ENCODE results near the gene UCP1. TPM values are rescaled to one million over a fixed set of nuclear protein-coding genes. Genes with fewer than 3 reads are reported as not detected.

The UCP1 gene
- total and polyA plus RNA-seq, 4 donors: not detected

GRCh38 chr4:140557831-140558435 lies 10.8 kb downstream of the UCP1 start:
- Histone ChIP-seq H3K4me3 (ENCODE audit: low read depth in 1 of 3, low read length in 3 of 3) (no peak overlapping the region), H3K27me3 (ENCODE audit: control insufficient read depth in 4 of 4, insufficient read depth in 4 of 4, low read length in 3 of 4) (no peaks in the 10 kb centered on the region), H3K4me1 (ENCODE audit: control insufficient read depth in 4 of 4, insufficient read depth in 4 of 4, low read length in 3 of 4) (no peaks in the 10 kb centered on the region), H3K9me3 (ENCODE audit: control insufficient read depth in 4 of 4, low read length in 3 of 4) (no peaks in the 10 kb centered on the region), H3K27ac (ENCODE audit: low read depth in 1 of 2, low read length in 2 of 2) (no peak overlapping the region), H3K36me3 (ENCODE audit: control insufficient read depth in 4 of 4, insufficient read depth in 3 of 4, low read depth in 1 of 4, low read length in 3 of 4) (no peaks in the 10 kb centered on the region), H3K9ac (ENCODE audit: low read depth in 1 of 2, low read length in 2 of 2) (no peak overlapping the region)
- WGBS: 94% methylated on average over 4 of the region's 4 CpGs
- TF ChIP-seq REST (IDR thresholded peaks at IDR 0.05) (no peak), ZBTB33 (IDR thresholded peaks at IDR 0.05) (no peak), ATF3 (IDR thresholded peaks at IDR 0.05) (no peak), CTCF (IDR thresholded peaks at IDR 0.05; ENCODE audit: low read depth, low read length, missing input control) (no peak), FOXA2 (IDR thresholded peaks at IDR 0.05) (no peak), FOXA1 (IDR thresholded peaks at IDR 0.05) (no peak), SP1 (IDR thresholded peaks at IDR 0.05) (no peak), NR2F2 (IDR thresholded peaks at IDR 0.05) (no peak), GABPA (IDR thresholded peaks at IDR 0.05 in 1 of 2, conservative IDR thresholded peaks at IDR 0.05 in 1 of 2) (no peak), HNF4G (IDR thresholded peaks at IDR 0.05) (no peak), HNF4A (conservative IDR thresholded peaks at IDR 0.05) (no peak), YY1 (IDR thresholded peaks at IDR 0.05) (no peak), RAD21 (IDR thresholded peaks at IDR 0.05) (no peak), EGR1 (IDR thresholded peaks at IDR 0.05; ENCODE audit: low read depth in 2 of 2) (no peak), MAX (IDR thresholded peaks at IDR 0.05) (no peak), RXRA (IDR thresholded peaks at IDR 0.05) (no peak), JUND (IDR thresholded peaks at IDR 0.05) (no peak), TAF1 (conservative IDR thresholded peaks at IDR 0.05) (no peak)
- no peak for DNase-seq (ENCODE audit: low spot score)

Measured in liver (tissue), 9 donors.